ENCODE results near the gene LYPLAL1. TPM values are rescaled to one million over a fixed set of nuclear protein-coding genes. Genes with fewer than 3 reads are reported as not detected.

The LYPLAL1 gene
- total RNA-seq, 4 donors from 2014 or later = 13.0 to 29.1 (median 17.7) TPM

DNA sequence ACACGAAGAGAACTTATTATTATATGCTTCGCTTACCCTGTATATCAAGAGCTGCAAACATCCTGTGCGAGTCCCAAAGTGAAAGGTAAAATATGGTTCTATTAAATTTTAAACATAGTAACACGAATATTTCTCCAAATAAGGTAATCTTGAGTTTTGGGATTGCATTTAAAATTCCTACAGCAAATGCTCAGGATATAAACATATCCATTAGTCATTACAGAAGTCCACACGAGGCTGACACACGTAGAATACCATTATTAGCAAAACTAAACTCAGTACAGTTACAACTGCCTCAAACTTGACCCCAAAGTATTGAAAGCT, 282 bp upstream of the LYPLAL1 start:
- H3K27ac ChIP-seq = peak overlapping the region; percentile 91 to 97 (median 92)
- intact Hi-C loops (cut with DNase I) = no loop called here
- H3K9me3 ChIP-seq = no peaks in the 10 kb centered on the region
- H3K27me3 ChIP-seq = no peaks in the 10 kb centered on the region
- no peak for TF ChIP-seq POLR2A (IDR thresholded peaks at IDR 0.05)
- TF ChIP-seq, protein P1, sequence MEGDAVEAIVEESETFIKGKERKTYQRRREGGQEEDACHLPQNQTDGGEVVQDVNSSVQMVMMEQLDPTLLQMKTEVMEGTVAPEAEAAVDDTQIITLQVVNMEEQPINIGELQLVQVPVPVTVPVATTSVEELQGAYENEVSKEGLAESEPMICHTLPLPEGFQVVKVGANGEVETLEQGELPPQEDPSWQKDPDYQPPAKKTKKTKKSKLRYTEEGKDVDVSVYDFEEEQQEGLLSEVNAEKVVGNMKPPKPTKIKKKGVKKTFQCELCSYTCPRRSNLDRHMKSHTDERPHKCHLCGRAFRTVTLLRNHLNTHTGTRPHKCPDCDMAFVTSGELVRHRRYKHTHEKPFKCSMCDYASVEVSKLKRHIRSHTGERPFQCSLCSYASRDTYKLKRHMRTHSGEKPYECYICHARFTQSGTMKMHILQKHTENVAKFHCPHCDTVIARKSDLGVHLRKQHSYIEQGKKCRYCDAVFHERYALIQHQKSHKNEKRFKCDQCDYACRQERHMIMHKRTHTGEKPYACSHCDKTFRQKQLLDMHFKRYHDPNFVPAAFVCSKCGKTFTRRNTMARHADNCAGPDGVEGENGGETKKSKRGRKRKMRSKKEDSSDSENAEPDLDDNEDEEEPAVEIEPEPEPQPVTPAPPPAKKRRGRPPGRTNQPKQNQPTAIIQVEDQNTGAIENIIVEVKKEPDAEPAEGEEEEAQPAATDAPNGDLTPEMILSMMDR (IDR thresholded peaks at IDR 0.05) = no peak
- WGBS, 2 donors = 31 to 35% methylated on average over 6 of the region's 6 CpGs
- H3K4me3 ChIP-seq = peak overlapping the region; percentile 65 to 91 (median 76)
- H3K36me3 ChIP-seq = no peaks in the 10 kb centered on the region
- DNase-seq = no peak
- H3K4me1 ChIP-seq = peaks cover 4 to 75% (median 12%) of the 10 kb centered on the region in 3 donors

DNA sequence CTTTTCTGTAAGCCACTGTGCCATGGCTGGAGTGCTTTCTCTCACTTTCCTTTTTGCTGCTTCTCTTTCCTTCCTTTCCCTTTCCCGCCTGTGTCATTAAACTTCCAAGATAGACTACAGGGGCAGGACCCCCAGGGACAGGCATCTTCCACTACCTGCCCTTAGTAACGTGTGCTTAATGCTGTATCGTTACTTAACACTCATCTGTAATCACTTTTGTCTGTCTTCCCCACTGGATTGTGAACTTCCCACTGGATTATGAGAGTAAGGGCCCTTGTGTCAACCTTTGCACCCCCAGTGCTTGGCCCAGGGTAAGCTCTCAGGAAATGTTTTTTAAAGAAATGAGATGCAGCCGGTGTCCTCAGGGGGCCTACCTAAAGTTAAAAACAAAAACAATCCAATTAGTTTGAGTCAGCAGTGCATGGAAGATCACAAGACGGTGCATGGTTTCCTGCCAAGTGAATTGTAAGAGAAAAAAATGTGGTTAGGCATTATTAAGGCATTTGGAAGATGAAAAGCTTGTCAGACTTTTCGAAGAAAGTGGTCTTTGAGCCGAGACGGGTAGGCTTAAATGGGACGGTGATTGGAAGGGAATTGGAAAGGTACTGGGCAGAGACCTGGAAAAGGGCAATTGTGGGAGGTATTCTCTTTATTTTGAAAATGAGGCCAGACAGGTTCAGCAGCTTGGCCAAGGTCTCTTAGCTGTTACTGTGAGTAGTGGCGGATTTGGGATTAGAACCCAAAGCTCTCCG, 958 bp downstream of the LYPLAL1 start:
- 9 to 16% methylated on average over 11 of the region's 11 CpGs for WGBS, 2 donors
- H3K4me1 ChIP-seq = peaks cover 4 to 88% (median 12%) of the 10 kb centered on the region in 3 donors
- no peak for DNase-seq

DNA sequence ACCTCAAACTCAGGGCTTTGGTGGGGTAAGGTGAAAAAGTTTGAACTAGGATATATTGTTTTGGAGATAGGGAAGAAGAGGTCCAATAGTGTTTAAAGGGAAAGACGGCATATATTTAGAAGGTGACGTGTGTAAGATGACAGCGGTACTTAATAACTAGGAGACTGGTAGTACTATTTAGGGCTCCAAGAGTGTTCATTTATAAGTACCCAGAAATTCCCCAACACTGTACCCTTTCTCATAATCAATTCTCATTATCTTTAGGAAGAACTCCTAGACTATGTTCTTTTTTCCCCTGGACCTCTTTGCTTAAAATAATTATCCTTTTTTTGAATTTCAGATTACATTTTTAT, 1.5 kb downstream of the LYPLAL1 start:
- no peaks in the 10 kb centered on the region for H3K27me3 ChIP-seq
- no peak for DNase-seq
- intact Hi-C loops (cut with DNase I) = no loop called here
- TF ChIP-seq, protein P1 (IDR thresholded peaks at IDR 0.05) = no peak
- TF ChIP-seq POLR2A (IDR thresholded peaks at IDR 0.05) = no peak
- peak overlapping the region; percentile 65 to 91 (median 76) for H3K4me3 ChIP-seq
- 42 to 44% methylated on average over 3 of the region's 3 CpGs for WGBS, 2 donors
- H3K4me1 ChIP-seq = peaks cover 4 to 92% (median 12%) of the 10 kb centered on the region in 3 donors
- no peaks in the 10 kb centered on the region for H3K9me3 ChIP-seq
- peak overlapping the region; percentile 91 to 97 (median 92) for H3K27ac ChIP-seq
- peaks cover 0 to 6% (median 0%) of the 10 kb centered on the region in 3 donors for H3K36me3 ChIP-seq

More for the DNA sequence above, 958 bp downstream of the LYPLAL1 start:
- no peak for TF ChIP-seq POLR2A (IDR thresholded peaks at IDR 0.05)
- TF ChIP-seq, protein P1 (IDR thresholded peaks at IDR 0.05) = no peak
- H3K36me3 ChIP-seq = peaks cover 0 to under 1% (median 0%) of the 10 kb centered on the region in 3 donors
- peak overlapping the region; percentile 91 to 97 (median 92) for H3K27ac ChIP-seq
- no peaks in the 10 kb centered on the region for H3K9me3 ChIP-seq
- intact Hi-C loops (cut with DNase I) = no loop called here
- H3K4me3 ChIP-seq = peak overlapping the region; percentile 65 to 91 (median 76)
- H3K27me3 ChIP-seq = no peaks in the 10 kb centered on the region

DNA sequence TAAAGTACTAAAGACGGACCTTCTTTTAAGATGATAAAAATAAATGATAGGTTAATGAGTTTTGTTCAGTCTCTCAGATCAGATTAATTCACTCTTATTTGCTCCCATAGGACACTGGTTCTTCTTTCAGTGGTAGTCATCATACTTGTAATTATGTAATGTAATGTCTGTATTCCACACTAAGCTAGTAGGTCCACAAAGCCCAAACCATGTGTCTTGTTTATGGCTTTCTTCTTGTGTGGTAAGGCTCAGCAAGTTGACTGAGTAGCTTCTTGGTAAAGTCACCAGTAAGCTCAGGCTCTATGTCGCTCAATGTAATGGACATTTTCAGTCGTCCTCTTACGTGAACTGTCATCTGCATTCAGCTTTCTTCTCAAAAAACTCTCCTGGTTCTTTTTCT, 2.5 kb downstream of the LYPLAL1 start:
- no peak for TF ChIP-seq POLR2A (IDR thresholded peaks at IDR 0.05)
- TF ChIP-seq, protein P1 (IDR thresholded peaks at IDR 0.05) = no peak
- no peak for DNase-seq
- Histone ChIP-seq H3K9me3 (no peaks in the 10 kb centered on the region), H3K4me3 (no peak overlapping the region), H3K27ac (peak overlapping the region in 2 of 4 donors; percentile 6 to 97), H3K27me3 (no peaks in the 10 kb centered on the region), H3K4me1 (peaks cover 4 to 84% (median 12%) of the 10 kb centered on the region in 3 donors), H3K36me3 (peaks cover 0 to 6% (median 0%) of the 10 kb centered on the region in 3 donors)
- intact Hi-C loops (cut with DNase I) = no loop called here
- 84 to 94% methylated on average over 4 of the region's 4 CpGs for WGBS, 2 donors

DNA sequence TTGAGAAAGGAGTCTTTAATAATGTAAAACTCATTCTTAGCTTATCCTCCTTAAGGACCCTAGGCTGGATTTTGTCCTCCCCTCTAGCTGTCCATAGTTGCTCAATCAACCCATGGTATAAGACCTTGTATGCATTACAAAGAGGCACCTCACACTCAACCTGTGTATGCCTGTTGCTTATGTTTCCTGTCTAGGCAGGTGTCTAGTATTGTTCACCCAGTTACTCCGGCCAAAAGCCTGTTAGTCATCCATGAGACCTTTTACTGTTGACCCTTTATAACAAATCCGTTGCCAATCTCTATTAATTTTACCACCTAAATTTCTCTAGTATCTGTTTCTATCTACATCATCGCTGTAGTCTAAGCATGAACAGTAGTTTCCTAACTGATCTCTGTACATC, 3.7 kb downstream of the LYPLAL1 start:
- TF ChIP-seq POLR2A (IDR thresholded peaks at IDR 0.05) = no peak
- TF ChIP-seq, protein P1 (IDR thresholded peaks at IDR 0.05) = no peak
- no peak for DNase-seq
- intact Hi-C loops (cut with DNase I) = no loop called here

More for the DNA sequence above, 3.7 kb downstream of the LYPLAL1 start:
- H3K27ac ChIP-seq = peak overlapping the region in 3 of 4 donors; percentile 20 to 97 (median 58)
- H3K9me3 ChIP-seq = no peaks in the 10 kb centered on the region
- H3K36me3 ChIP-seq = peaks cover 0 to 17% (median 0%) of the 10 kb centered on the region in 3 donors
- H3K27me3 ChIP-seq = no peaks in the 10 kb centered on the region
- peaks cover 4 to 77% (median 12%) of the 10 kb centered on the region in 3 donors for H3K4me1 ChIP-seq
- WGBS, 2 donors = 33 to 35% methylated on average over 3 of the region's 3 CpGs
- H3K4me3 ChIP-seq = no peak overlapping the region
